Heart left ventricle (tissue), 13 donors: ENCODE measurements around the gene XPR1.

Source experiments
- POLR2A ChIP-seq, 2 donors: fragments of 450-650 bp; IDR thresholded peaks; one replicate each; pipeline ENCODE4 v1.6.1; 2017; ENCODE audit warnings: antibody characterized with exemption in 2 of 2, mild to moderate bottlenecking in 2 of 2, moderate library complexity in 2 of 2
- TF ChIP-seq, protein P1 (sequence below), 12 donors: fragments of 200-600 bp; sonication (generic) in 4 of 12; IDR thresholded peaks; one replicate each; pipeline versions ENCODE4 v1.5.0 to v1.8.0; 2018 to 2022; ENCODE audit warnings: antibody characterized with exemption in 12 of 12, mild to moderate bottlenecking in 5 of 12
- donor health status: ischemic (EF 13 %, LVEDD 7.1; RV severe dilation, severe dysfunction).
- donor health status: DM: no; HTN: yes; CAD: no.
- donor health status: DM: no; HTN: no; CAD: no.
- donor health status: ischemic (EF 25% LVEDD 6.9; RV normal size, moderate dysfunction).
- donor health status: ischemic (EF 25% LVEDD 5.7; RV mildly dilated, moderate dysfunction).
- donor health status: ischemic (EF 35%, LVEDD 5.7; RV mildly dilated, moderate dysfunction).
- donor health status: nonischemic (EF 11% LVEDD 7.7; RV severe dilation, severe dysfunction).
- donor health status: DM: yes; HTN: yes; CAD: no.
- donor health status: PGD.
- donor health status: ischemic (EF 29% LVEDD 5.4; RV normal size, mild dysfunction).
- donor health status: nonischemic (EF 23%, LVEDD 6.1; RV moderate dilation, normal function).

DNA sequence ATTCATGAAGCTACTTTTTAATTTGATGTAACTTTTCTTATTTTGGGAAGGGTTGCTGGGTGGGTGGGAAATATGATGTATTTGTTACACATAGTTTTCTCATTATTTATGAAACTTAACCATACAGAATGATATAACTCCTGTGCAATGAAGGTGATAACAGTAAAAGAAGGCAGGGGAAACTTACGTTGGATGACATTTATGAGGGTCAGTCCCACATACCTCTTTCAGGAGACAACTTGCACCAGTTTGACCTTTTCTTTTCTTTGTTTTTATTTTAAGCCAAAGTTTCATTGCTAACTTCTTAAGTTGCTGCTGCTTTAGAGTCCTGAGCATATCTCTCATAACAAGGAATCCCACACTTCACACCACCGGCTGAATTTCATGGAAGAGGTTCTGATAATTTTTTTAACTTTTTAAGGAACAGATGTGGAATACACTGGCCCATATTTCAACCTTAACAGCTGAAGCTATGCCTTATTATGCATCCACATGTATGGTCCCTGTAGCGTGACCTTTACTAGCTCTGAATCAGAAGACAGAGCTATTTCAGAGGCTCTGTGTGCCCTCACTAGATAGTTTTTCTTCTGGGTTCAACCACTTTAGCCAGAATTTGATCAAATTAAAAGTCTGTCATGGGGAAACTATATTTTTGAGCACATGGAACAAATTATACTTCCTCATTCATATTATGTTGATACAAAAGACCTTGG is 252.9 kb downstream of the XPR1 start:
- no peak for TF ChIP-seq POLR2A (IDR thresholded peaks at IDR 0.05)
- TF ChIP-seq, protein P1, sequence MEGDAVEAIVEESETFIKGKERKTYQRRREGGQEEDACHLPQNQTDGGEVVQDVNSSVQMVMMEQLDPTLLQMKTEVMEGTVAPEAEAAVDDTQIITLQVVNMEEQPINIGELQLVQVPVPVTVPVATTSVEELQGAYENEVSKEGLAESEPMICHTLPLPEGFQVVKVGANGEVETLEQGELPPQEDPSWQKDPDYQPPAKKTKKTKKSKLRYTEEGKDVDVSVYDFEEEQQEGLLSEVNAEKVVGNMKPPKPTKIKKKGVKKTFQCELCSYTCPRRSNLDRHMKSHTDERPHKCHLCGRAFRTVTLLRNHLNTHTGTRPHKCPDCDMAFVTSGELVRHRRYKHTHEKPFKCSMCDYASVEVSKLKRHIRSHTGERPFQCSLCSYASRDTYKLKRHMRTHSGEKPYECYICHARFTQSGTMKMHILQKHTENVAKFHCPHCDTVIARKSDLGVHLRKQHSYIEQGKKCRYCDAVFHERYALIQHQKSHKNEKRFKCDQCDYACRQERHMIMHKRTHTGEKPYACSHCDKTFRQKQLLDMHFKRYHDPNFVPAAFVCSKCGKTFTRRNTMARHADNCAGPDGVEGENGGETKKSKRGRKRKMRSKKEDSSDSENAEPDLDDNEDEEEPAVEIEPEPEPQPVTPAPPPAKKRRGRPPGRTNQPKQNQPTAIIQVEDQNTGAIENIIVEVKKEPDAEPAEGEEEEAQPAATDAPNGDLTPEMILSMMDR (IDR thresholded peaks at IDR 0.05) = no peak
